Activated CD8-positive, alpha-beta memory T cell treated with anti-CD3 and anti-CD28 coated beads, Interleukin-2, amount 10 ng/mL, durations not matched to agents 7 days and 5 days (primary cell): ENCODE data around the gene PLEKHM3. TPM values are rescaled to one million over a fixed set of nuclear protein-coding genes. Genes with fewer than 3 reads are reported as not detected.
"Not testable (repeated sequence)": the region's sequence is repeated elsewhere in the genome, so short reads cannot be mapped to it uniquely, and the experiment has no call there.

Experiments used
- ATAC-seq: fragments of 150-1000 bp; cut with Tn5 transposase; one replicate; pipeline ENCODE4 v1.10.0; 2021; ENCODE audit warnings: moderate library complexity
- CTCF ChIA-PET: fragments of 350-600 bp; sonication (Branson Sonifier 250); formaldehyde crosslinking; loops from one replicate; lab custom pipeline; 2021; ENCODE audit warnings: antibody characterized with exemption; lab: Charles Lee
- DNase-seq: peaks from one replicate; pipeline ENCODE4 v3.0.0-alpha.2; 2020
- H3K27ac Mint-ChIP-seq: one replicate; pipeline ENCODE4 v1.8.0; 2021; ENCODE audit warnings: mild to moderate bottlenecking, mixed read lengths
- H3K27me3 Mint-ChIP-seq: one replicate; pipeline ENCODE4 v1.8.0; 2021; ENCODE audit warnings: mixed read lengths
- H3K36me3 Mint-ChIP-seq: one replicate; pipeline ENCODE4 v1.8.0; 2021; ENCODE audit warnings: mild to moderate bottlenecking, mixed read lengths
- H3K4me1 Mint-ChIP-seq: one replicate; pipeline ENCODE4 v1.8.0; 2021; ENCODE audit warnings: mixed read lengths
- H3K4me3 Mint-ChIP-seq: one replicate; pipeline ENCODE4 v1.8.0; 2021; ENCODE audit warnings: mild to moderate bottlenecking, moderate library complexity, mixed read lengths
- H3K9me3 Mint-ChIP-seq: one replicate; pipeline ENCODE4 v1.8.0; 2022; ENCODE audit warnings: low read depth, mixed read lengths
- total RNA-seq, 2 experiments: library from RNA; stranded (reverse); gene quantifications; one replicate each; pipeline ENCODE4 v1.2.3, GENCODE V29; 2021

Gene PLEKHM3
- total RNA-seq, 2 experiments from 2014 or later = 4.7 to 5.1 TPM

DNA sequence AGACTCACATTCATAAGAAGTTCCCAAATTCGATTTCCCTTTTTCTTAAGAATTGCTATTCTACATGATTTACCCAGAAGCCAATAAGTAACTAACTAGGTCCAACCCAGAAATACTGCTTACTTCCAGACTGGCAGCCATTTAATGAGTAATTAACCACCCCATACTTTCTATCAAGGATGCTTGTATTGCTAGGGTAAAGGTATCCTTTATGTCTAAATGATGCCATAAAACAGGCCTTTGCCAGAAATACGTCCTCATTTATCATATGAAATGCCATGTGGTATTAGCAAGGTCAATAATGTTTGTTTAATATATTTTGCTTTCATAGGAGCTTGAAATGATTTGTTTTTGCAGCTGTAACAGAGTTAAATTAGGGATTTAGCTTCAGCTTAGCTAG is 56.1 kb downstream of the PLEKHM3 start:
- Mint-ChIP-seq H3K9me3 (no peaks in the 10 kb centered on the region), H3K4me1 (no peaks in the 10 kb centered on the region), H3K36me3 (no peaks in the 10 kb centered on the region), H3K27me3 (no peaks in the 10 kb centered on the region), H3K27ac (no peak overlapping the region), H3K4me3 (no peak overlapping the region)
- CTCF ChIA-PET = no interaction called here
- DNase-seq (no peak), ATAC-seq (no peak)

DNA sequence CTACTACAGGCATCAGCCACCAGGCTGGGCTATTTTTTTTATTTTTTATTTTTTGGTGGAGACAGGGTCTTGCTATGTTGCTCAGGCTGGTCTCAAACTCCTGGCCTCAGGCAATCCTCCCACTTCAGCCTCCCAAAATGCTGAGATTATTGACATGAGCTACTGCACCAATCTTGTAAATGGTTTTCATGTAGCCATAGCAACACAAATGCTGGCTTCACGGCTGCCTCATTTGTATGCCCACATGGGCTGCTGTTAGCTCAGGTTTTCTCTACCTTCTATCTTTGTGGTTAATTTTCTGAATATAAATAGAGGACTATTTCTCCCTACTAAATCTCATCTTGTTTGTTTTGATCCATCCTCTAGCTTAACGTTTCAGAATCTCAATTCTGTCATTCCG is 58.2 kb downstream of the PLEKHM3 start:
- CTCF ChIA-PET = no interaction called here

DNA sequence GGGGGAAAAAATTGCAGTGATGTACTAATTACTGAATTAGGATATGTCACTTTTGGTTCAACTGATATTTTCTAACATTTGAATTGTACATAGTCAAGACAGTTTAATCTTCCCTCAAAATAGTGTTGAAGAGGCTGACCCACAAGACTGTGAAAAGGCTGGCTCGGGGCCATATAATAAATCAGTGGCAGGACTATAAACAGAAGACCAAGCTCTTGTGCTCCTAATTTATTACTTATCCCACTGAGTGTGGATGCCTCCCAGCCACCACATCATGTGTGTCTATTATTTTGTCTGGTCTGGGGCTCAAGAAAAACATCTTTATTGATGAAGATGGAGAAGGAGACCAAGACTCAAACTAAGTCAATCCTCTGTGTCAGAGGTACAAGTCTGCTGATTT is 64.4 kb downstream of the PLEKHM3 start:
- ATAC-seq = no peak
- no peak overlapping the region for H3K4me3 Mint-ChIP-seq
- no peaks in the 10 kb centered on the region for H3K4me1 Mint-ChIP-seq
- CTCF ChIA-PET = no interaction called here
- H3K27me3 Mint-ChIP-seq = no peaks in the 10 kb centered on the region
- no peak overlapping the region for H3K27ac Mint-ChIP-seq
- DNase-seq = no peak
- peaks cover 9% of the 10 kb centered on the region for H3K36me3 Mint-ChIP-seq
- H3K9me3 Mint-ChIP-seq = peaks cover 7% of the 10 kb centered on the region

More for the DNA sequence above, 58.2 kb downstream of the PLEKHM3 start:
- H3K4me1 Mint-ChIP-seq = no peaks in the 10 kb centered on the region
- H3K27ac Mint-ChIP-seq = no peak overlapping the region
- H3K27me3 Mint-ChIP-seq = no peaks in the 10 kb centered on the region
- ATAC-seq = no peak
- DNase-seq = no peak
- H3K4me3 Mint-ChIP-seq = no peak overlapping the region
- H3K9me3 Mint-ChIP-seq = peaks cover 6% of the 10 kb centered on the region
- H3K36me3 Mint-ChIP-seq = peaks cover 6% of the 10 kb centered on the region

GRCh38 chr2:207960090-207960489 is 65.2 kb downstream of the PLEKHM3 start:
- CTCF ChIA-PET = no interaction called here
- Mint-ChIP-seq H3K27ac (no peak overlapping the region), H3K4me1 (no peaks in the 10 kb centered on the region), H3K4me3 (no peak overlapping the region), H3K36me3 (peaks cover 9% of the 10 kb centered on the region), H3K27me3 (no peaks in the 10 kb centered on the region), H3K9me3 (peaks cover 7% of the 10 kb centered on the region)
- ATAC-seq (no peak), DNase-seq (no peak)

DNA sequence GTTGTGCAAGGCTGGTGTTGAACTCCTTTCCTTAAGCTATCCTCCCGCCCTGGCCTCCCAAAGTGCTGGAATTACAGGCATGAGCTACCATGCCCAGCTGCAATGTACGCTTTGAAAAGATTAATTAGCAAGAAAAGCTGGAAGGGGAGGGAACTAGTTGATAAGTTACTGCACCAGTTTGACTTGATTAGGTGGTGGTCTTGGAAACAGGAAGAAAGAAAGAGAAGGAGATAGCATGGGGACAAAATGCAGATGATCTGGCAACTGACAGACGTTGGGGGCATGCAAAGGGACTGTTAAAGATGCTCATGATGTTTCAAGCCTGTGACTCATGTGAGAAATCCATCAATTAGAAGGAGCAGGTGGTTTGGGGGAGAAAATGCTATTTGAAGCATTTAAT is 68.6 kb downstream of the PLEKHM3 start:
- no peaks in the 10 kb centered on the region for H3K9me3 Mint-ChIP-seq
- no peak overlapping the region for H3K27ac Mint-ChIP-seq
- H3K4me1 Mint-ChIP-seq = no peaks in the 10 kb centered on the region
- peaks cover 2% of the 10 kb centered on the region for H3K36me3 Mint-ChIP-seq
- DNase-seq = no peak
- no peak overlapping the region for H3K4me3 Mint-ChIP-seq
- no peak for ATAC-seq
- H3K27me3 Mint-ChIP-seq = no peaks in the 10 kb centered on the region
- CTCF ChIA-PET = interaction anchor here (0.8 kb wide), 1 partner anchor 187 kb away, joined by 3 read pairs; the partner anchor contains the start of gene FZD5

- no peak overlapping the region for H3K4me3 Mint-ChIP-seq
- H3K27ac Mint-ChIP-seq = no peak overlapping the region
- no peaks in the 10 kb centered on the region for H3K4me1 Mint-ChIP-seq
- H3K9me3 Mint-ChIP-seq = no peaks in the 10 kb centered on the region
- no peak for ATAC-seq
- no peaks in the 10 kb centered on the region for H3K27me3 Mint-ChIP-seq
- no peak for DNase-seq
- CTCF ChIA-PET = no interaction called here
- peaks cover 1% of the 10 kb centered on the region for H3K36me3 Mint-ChIP-seq
Measured at GRCh38 chr2:207955456-207955855, 69.9 kb downstream of the PLEKHM3 start.

- H3K27me3 Mint-ChIP-seq = no peaks in the 10 kb centered on the region
- H3K9me3 Mint-ChIP-seq = no peaks in the 10 kb centered on the region
- no peak overlapping the region for H3K4me3 Mint-ChIP-seq
- no peaks in the 10 kb centered on the region for H3K4me1 Mint-ChIP-seq
- ATAC-seq = no peak
- H3K36me3 Mint-ChIP-seq = no peaks in the 10 kb centered on the region
- H3K27ac Mint-ChIP-seq = no peak overlapping the region
- CTCF ChIA-PET = no interaction called here
- no peak for DNase-seq
Measured at GRCh38 chr2:207953354-207953753, 72.0 kb downstream of the PLEKHM3 start.

- CTCF ChIA-PET = interaction anchor here (1.4 kb wide), 1 partner anchor 207 kb away, joined by 3 read pairs; no protein-coding TSS in a partner anchor
- Mint-ChIP-seq H3K4me3 (no peak overlapping the region), H3K36me3 (no peaks in the 10 kb centered on the region), H3K9me3 (no peaks in the 10 kb centered on the region), H3K27ac (no peak overlapping the region), H3K4me1 (no peaks in the 10 kb centered on the region), H3K27me3 (no peaks in the 10 kb centered on the region)
- ATAC-seq = no peak
- no peak for DNase-seq
Measured at GRCh38 chr2:207952564-207953345, 72.6 kb downstream of the PLEKHM3 start.

DNA sequence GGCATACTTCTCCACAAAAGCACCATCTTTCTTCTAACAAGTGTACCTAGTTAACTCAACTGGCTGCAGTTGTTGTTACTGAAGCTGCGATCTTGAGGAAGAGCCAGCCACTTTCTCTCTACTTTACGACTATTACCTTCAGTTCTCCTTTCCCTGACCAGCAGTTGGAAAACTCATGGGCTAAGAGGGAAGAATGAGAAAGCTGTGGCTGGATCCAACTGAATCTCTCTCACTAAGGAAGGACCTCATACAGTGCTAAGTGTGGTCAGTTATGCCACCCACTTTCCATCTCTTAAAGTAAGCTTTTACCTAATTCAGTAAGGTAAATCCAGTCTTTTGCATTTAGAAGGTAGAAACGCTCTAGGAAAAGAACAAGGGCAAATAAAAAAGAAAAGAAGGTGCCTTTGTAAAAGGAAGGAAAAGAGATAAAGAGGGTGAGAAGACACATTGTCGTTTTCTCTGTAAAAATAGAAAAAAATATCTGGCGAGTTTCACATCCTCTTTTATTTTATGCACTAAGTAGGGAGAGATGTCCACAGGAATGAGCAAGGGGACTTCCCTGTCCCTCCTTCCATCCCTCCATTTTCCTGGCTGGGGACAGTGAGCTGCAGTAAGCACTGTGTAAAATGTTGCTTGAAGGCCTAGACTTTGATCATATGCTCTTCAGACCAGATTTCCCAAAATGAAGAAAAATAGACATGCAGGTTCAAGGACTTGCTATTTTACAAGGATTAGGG is 73.4 kb downstream of the PLEKHM3 start:
- H3K27me3 Mint-ChIP-seq = no peaks in the 10 kb centered on the region
- DNase-seq (no peak), ATAC-seq (no peak)
- no peak overlapping the region for H3K27ac Mint-ChIP-seq
- no peak overlapping the region for H3K4me3 Mint-ChIP-seq
- H3K9me3 Mint-ChIP-seq = no peaks in the 10 kb centered on the region
- CTCF ChIA-PET = interaction anchor here (1.4 kb wide), 1 partner anchor 206 kb away, joined by 3 read pairs; no protein-coding TSS in a partner anchor
- no peaks in the 10 kb centered on the region for H3K36me3 Mint-ChIP-seq
- H3K4me1 Mint-ChIP-seq = no peaks in the 10 kb centered on the region

- Mint-ChIP-seq H3K4me1 (no peaks in the 10 kb centered on the region), H3K36me3 (no peaks in the 10 kb centered on the region), H3K9me3 (no peaks in the 10 kb centered on the region), H3K4me3 (no peak overlapping the region), H3K27ac (no peak overlapping the region), H3K27me3 (no peaks in the 10 kb centered on the region)
- CTCF ChIA-PET = no interaction called here
- ATAC-seq (no peak), DNase-seq (no peak)
Measured at GRCh38 chr2:207950761-207951114, 74.6 kb downstream of the PLEKHM3 start.

DNA sequence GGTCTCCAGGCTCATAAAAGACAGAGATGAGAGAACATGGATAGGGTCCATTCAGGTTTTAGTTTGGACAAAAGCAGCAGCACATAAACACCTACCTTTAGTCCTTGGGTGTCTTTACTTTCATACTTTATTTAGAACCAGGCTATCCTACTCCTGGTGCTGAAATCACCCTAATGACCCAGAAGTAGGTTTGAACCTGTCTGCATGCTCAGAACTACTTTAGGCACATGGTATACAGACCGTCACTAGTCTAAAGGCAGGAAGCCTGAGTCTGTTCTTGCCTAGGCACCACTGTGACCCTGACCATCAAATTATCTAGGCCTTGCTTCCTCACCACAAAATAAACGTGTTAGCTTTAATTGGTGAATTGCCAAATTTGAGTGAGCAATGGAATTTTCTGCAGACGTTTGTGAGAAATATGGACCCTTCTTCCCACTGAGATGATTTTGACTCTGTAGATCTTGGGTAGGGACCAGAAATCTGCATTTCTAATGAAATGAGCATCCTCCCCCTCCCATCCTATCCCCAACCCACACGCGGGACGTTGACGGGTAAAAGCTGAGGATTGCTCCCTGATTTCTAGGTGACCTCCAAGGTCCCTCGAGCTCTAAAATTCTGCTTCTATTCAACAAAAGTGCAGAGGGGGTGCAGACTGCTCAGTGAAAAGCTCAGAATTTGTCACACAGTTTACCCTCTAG is 75.1 kb downstream of the PLEKHM3 start:
- Mint-ChIP-seq H3K27ac (no peak overlapping the region), H3K4me3 (no peak overlapping the region), H3K4me1 (no peaks in the 10 kb centered on the region), H3K27me3 (no peaks in the 10 kb centered on the region), H3K9me3 (no peaks in the 10 kb centered on the region), H3K36me3 (no peaks in the 10 kb centered on the region)
- ATAC-seq (no peak), DNase-seq (no peak)
- CTCF ChIA-PET = no interaction called here

- CTCF ChIA-PET, H3K27ac Mint-ChIP-seq: not testable (repeated sequence)
Measured at GRCh38 chr2:207949245-207949644, 76.1 kb downstream of the PLEKHM3 start.

GRCh38 chr2:207944979-207945600 is 80.2 kb downstream of the PLEKHM3 start:
- CTCF ChIA-PET = no interaction called here
- DNase-seq (no peak), ATAC-seq (no peak)
- H3K9me3 Mint-ChIP-seq = no peaks in the 10 kb centered on the region
- no peaks in the 10 kb centered on the region for H3K27me3 Mint-ChIP-seq
- no peak overlapping the region for H3K27ac Mint-ChIP-seq
- H3K4me1 Mint-ChIP-seq = no peaks in the 10 kb centered on the region
- H3K4me3 Mint-ChIP-seq = no peak overlapping the region
- no peaks in the 10 kb centered on the region for H3K36me3 Mint-ChIP-seq

More at GRCh38 chr2:207949245-207949644, 76.1 kb downstream of the PLEKHM3 start:
- not testable (repeated sequence) for H3K36me3 Mint-ChIP-seq, H3K4me1 Mint-ChIP-seq, ATAC-seq, H3K9me3 Mint-ChIP-seq, DNase-seq, H3K27me3 Mint-ChIP-seq, H3K4me3 Mint-ChIP-seq
